ENCODE data around the gene ACAP3.

The ACAP3 gene

DNA sequence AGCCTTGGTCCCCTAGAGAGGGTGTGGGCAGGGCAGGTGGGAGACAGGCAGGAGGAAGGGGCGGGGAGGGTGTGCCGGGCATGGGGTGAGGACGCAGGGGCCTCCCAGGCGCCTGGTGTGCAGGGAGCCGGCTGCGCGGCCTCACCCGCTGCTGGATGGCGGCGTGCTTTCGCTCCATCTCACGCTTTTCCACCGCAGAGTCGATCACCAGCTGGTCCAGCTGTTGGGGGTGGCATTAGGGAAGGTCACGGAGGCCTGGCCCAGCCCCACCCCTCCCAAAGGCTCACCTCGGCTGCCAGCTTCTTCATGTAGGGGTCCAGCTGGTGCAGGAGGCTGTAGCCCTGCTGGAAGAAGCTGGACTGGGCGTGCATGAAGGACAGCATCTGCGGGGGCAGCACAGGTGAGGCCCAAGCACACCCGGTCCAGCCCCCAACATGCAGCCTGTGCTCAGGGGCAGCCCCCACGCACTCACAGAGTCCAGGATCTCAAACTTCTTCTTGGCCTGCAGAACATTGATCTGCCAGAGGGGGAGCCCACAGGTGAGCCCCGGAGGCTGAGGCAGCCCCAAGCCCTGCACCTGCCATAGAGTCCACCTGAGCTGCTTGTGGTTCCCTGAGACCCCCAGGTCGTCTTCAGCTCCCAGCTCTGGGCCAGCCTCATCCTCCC lies 7.9 kb downstream of the ACAP3 start:
- DNase-seq (ENCODE audit: low spot score) = no peak

DNA sequence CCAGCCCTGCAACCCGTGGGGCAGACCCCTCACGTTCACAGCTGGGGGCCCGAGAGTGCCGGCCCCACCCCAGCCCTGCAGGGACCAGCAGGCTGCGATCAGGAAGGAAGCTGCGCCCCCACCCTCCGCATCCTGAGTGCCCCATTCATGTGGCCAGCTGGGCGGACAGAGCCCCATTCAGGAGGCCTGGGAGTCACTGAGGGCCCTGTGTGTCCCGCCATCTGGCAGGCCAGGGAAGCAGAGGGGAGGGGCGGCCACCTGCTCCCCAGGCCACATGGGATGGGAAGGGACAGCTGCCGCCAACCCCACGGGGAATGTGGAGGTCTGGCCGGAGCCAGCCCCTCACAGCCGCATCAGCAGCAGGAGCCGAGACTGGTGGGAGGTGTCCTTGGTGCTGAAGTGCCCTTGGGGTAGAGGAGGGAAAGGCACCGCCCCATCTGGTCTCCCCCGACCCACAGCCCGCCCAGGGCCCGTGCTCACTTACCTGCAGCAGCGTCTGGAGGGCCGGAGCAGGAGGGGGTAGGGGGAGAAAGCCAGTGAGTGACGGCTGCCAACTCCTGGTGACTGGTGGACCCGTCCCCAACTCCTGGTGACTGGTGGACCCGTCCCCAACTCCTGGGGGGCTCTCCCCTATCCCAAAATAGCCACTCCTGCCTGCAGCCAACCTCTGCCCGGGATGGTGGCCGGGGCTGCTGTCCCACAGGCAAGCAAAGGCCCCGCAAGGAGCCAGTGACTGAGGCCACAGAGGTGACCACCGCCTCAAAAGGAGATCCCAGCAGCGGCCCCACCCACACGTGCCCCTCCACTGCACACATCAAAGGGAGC lies 8.7 kb downstream of the ACAP3 start:
- no peak for DNase-seq (ENCODE audit: low spot score)

DNA sequence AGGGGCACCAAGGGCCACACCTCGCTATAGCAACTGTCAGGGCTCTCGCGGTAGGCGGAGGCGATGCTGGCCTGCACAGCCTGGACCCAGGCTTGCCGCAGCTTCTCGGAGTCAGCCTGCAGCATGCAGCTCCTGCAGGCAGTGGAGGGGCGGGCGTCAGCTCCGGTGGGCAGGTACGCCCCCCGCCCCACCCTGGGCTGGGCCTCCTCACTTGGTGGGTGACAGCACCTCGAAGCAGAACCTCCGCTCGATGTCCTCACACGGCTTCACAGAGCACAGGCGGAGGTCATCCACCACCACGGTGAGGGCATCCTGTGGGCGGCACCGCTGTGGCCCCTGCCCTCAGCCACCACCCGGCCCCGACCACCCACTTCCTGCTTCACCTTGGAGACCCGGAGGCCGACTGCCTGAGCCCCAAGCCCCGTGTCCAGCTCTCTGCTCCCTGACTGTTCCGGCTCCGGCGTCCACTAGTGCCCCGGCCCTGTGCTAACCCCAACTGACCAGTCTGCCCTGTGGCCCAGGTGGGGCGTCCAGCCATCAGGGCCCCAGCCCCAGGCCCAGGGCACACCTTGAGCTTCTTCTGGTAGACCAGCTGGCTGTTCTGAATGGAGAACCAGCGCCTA lies 9.8 kb downstream of the ACAP3 start:
- DNase-seq (ENCODE audit: low spot score) = no peak

DNA sequence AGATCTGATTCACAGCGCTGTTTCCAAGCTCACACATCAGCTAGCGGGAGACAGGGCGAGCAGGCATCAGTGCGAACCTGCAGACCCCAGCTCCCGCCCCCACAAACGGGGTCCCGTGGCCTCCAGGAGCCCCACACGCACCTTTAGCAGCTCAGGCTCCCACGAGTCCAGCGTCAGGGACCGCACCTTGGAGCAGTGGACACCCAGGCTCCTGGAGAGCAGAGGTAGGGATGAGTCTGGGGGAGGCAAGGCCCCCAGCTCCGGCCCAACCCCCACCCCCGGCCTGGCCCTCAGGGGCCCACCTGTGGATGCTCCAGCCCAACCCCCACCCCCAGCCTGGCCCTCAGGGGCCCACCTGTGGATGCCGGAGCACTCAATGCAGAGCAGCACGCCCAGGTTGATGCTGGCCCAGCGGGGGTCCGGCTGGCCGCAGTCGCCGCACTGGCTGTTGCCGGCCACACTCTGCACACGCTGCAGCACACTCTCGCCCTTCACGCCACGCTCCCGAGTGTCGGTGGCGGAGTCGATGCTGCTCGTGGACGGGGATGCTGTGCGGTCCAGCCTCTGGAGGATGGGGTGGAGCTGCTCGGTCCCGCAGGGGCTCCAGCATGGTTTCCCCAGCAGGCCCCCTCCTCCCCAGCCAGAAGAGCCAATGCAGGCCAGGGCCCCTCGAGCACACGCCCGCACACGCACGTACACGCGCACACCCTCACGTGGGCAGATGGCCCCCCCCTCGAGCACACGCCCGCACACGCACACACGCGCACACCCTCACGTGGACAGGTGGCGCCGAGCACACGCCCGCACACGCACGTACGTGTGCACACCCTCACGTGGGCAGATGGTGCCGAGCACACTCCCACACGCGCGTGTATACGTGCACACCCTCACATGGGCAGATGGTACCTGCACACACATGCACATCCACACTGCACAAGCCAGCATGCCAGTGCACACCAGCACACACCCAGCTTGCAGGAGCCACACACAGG lies 11.4 kb downstream of the ACAP3 start:
- DNase-seq (ENCODE audit: low spot score) = no peak

- DNase-seq (ENCODE audit: low spot score) = no peak
Observed at GRCh38 chr1:1295154-1295923, 12.4 kb downstream of the ACAP3 start.

- DNase-seq (ENCODE audit: low spot score) = no peak
Observed at GRCh38 chr1:1294250-1294890, 13.4 kb downstream of the ACAP3 start.

- no peak for DNase-seq (ENCODE audit: low spot score)
Observed at GRCh38 chr1:1293263-1294249, 14.2 kb downstream of the ACAP3 start.

- DNase-seq (ENCODE audit: low spot score) = no peak
Observed at GRCh38 chr1:1292851-1293250, 14.9 kb downstream of the ACAP3 start.

DNA sequence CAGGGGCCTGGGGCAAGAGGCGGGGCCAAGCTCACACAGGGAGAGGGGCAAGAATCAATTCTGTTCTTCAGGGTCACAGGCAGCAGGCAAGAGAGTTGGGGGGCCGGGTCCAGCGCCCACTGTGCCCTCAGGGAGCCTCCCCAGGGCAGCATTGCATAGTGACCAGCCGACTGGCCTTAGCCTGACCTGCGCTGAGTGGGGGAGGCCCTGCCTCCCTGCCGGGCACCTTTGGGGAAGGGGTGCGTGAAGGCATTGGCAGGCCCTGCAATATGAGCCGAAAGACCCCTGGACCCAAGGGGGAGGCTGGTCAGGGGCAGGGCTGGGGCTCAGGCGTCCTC lies 15.3 kb downstream of the ACAP3 start:
- DNase-seq (ENCODE audit: low spot score) = no peak

DNA sequence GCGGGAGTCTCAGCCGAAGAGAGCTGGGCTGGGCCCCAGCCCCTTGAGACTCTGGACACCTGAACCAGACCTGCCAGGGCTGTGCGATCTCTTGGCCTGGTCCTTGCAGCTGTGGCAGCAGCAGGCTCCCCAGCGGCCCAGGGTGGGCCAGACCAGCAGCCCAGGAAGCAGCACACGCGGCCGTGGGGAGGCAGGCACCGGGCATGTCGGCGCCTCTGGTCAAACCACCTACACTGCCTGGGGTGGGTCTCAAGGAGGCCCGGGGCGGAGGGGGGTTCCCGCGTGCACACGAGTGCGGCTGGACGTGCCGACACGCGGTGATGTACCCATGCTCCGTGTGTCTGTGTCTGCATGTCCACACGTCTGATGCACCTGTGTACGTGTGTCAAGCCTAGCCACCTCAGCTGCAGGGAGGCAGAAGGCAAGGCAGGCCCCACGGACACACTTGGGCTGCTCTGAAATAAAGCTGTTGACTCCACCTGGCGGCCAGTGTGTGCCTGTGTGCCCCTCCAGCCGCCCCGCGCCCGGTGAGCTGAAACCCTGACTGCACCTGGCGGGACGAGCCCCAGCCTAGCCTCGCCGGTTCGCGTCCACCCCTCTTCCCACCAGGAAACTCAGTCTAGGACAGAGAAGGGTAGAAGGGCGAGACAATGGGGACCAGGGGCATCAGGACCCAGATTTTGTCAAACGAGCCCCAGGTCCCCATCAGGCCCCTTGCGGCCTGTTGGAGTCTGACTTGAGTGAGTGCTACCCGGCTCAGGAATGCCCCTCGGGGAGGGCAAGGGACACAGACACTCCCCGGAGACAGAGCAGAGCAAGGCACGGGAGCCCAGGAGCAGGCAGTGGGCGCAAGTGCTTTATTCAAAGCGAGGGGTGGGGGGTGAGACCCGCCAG lies 15.9 kb downstream of the ACAP3 start:
- DNase-seq (ENCODE audit: low spot score) = peak; percentile 88

DNA sequence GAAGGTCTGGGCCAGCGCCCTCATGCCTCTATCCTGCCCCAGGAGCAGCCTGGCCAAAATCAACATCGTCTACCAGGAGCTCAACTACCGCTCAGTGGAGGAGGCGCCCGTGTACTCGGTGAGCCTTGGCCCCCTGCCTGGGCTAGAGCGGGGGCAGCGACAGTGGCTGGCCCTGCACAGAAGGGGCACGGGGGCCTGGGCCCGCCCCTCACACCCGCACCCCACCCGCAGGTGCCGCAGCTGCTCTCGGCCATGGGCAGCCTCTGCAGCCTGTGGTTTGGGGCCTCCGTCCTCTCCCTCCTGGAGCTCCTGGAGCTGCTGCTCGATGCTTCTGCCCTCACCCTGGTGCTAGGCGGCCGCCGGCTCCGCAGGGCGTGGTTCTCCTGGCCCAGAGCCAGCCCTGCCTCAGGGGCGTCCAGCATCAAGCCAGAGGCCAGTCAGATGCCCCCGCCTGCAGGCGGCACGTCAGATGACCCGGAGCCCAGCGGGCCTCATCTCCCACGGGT lies 16.7 kb downstream of the ACAP3 start:
- no peak for DNase-seq (ENCODE audit: low spot score)

- peak; percentile 95 for DNase-seq (ENCODE audit: low spot score)
Observed at GRCh38 chr1:1290238-1290731, 17.4 kb downstream of the ACAP3 start.

DNA sequence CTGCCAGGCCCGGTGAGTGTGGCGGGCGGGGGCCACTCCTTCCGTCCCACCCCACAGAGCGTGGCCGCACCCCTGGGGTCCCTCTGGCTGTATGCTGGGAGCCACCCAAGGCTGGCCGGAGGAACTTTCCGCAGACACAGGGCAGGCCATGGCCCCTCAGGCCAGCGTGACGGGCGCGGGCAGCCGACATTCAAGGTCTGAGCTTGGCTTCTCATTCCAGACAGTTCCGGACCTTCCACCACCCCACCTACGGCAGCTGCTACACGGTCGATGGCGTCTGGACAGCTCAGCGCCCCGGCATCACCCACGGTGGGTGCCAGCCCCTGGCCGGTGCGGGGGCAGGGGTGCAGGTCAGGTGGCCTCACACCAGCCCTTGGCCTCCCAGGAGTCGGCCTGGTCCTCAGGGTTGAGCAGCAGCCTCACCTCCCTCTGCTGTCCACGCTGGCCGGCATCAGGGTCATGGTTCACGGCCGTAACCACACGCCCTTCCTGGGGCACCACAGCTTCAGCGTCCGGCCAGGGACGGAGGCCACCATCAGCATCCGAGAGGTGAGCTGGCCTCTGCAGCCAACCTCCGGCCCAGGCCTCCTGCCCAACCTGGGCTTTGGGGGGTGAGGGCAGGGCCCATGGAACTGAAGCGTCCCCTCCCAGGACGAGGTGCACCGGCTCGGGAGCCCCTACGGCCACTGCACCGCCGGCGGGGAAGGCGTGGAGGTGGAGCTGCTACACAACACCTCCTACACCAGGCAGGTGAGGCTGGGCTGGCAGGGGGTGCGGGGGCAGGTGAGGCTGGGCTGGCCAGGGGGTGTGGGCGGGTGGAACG lies 20.2 kb downstream of the ACAP3 start:
- no peak for DNase-seq (ENCODE audit: low spot score)

DNA sequence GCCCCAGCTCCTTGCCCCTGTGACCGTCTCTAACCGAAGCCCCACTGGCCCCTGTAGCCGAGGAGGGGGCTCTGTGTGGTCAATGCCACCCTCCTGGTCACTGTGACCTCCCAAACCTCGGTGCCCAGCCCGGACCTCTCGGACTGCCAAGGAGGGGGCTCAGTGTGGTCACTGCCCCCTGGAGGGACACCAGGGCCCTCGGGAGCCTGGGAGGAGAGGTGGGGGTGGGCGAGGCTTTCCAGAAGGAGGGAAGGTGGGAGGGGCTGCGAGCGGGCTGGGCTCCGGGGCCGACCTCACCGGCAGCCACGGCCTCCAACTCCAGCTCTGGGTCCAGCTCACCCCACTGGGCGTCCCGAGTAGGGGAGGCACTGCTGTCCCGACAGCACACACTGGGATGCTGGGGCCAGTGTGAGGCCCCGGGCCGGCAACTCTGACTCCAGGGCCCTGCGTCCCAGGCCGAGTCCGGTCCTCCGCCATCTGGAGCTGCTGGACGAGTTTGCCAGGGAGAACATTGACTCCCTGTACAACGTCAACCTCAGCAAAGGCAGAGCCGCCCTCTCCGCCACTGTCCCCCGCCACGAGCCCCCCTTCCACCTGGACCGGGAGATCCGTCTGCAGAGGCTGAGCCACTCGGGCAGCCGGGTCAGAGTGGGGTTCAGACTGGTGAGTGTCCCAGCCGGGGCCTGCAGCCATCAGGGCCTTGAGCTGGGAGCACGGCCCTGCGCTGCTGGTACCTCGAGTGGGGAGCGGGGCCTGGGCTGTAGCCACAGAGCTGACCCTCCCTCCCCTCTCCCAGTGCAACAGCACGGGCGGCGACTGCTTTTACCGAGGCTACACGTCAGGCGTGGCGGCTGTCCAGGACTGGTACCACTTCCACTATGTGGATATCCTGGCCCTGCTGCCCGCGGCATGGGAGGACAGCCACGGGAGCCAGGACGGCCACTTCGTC lies 21.1 kb downstream of the ACAP3 start:
- no peak for DNase-seq (ENCODE audit: low spot score)

DNA sequence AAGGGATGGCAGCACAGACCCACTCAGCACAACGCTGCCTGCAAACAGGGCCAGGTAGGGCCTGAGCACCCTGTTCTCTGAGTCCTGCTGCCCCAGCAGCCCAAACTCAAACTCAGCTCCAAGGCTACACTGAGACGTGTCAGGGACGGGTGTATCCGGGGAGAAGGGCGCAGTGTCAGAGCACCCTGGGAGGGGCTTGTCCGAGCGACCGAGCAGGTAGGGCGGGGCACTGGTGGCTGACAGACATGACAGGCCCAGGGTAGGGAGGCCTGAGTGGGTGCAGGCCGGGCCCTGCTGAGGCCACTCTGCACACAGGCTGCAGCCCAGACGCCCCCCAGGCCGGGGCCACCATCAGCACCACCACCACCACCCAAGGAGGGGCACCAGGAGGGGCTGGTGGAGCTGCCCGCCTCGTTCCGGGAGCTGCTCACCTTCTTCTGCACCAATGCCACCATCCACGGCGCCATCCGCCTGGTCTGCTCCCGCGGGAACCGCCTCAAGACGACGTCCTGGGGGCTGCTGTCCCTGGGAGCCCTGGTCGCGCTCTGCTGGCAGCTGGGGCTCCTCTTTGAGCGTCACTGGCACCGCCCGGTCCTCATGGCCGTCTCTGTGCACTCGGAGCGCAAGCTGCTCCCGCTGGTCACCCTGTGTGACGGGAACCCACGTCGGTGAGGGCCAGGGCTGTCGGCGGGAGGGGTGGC lies 22.0 kb downstream of the ACAP3 start:
- DNase-seq (ENCODE audit: low spot score) = no peak
